Neural cell (in vitro differentiated cells): Measurements from ENCODE around the gene TSPAN1. TPM values are rescaled to one million over a fixed set of nuclear protein-coding genes. Genes with fewer than 3 reads are reported as not detected.

Experiments
- H2AFZ ChIP-seq: fragments of 200-600, 300-800 bp; sonication (generic), shearing (Covaris generic); 2 replicates; pipeline ENCODE4 v1.6.0; 2014; ENCODE audit warnings: low read depth, mild to moderate bottlenecking, antibody characterized with exemption, low read length, moderate library complexity
- H3F3A ChIP-seq: fragments of 200-600 bp; shearing (Covaris generic); 2 replicates; pipeline ENCODE4 v1.6.1; 2016; ENCODE audit warnings: mild to moderate bottlenecking, moderate library complexity, mixed read lengths, antibody characterized with exemption, low read length; ENCODE audit not compliant: insufficient read depth, poor library complexity, severe bottlenecking
- H3K27ac ChIP-seq: fragments of 200-600, 300-800 bp; sonication (generic), shearing (Covaris generic); 2 replicates; pipeline ENCODE4 v1.5.1; 2014; ENCODE audit warnings: mild to moderate bottlenecking, low read length, moderate library complexity
- H3K27me3 ChIP-seq: fragments of 300-800, 200-600 bp; sonication (generic), shearing (Covaris generic); 2 replicates; pipeline ENCODE4 v1.6.0; 2014; ENCODE audit warnings: mild to moderate bottlenecking, low read depth, low read length, moderate library complexity; ENCODE audit not compliant: insufficient read depth
- H3K36me3 ChIP-seq: fragments of 300-800, 200-600 bp; sonication (generic), shearing (Covaris generic); 2 replicates; pipeline ENCODE4 v1.5.1; 2014; ENCODE audit warnings: mild to moderate bottlenecking, antibody characterized with exemption, low read length, moderate library complexity; ENCODE audit not compliant: insufficient read depth
- H3K4me2 ChIP-seq: fragments of 300-800, 200-600 bp; sonication (generic), shearing (Covaris generic); 2 replicates; pipeline ENCODE4 v1.6.0; 2014; ENCODE audit warnings: mild to moderate bottlenecking, low read length
- H3K4me3 ChIP-seq: fragments of 300-800, 200-600 bp; sonication (generic), shearing (Covaris generic); 2 replicates; pipeline ENCODE4 v1.5.1; 2014; ENCODE audit warnings: mild to moderate bottlenecking, low read length, moderate library complexity
- H3K79me2 ChIP-seq: fragments of 200-600 bp; shearing (Covaris generic); replicated peaks from 2 replicates; pipeline ENCODE4 v1.6.0; 2014; ENCODE audit warnings: mild to moderate bottlenecking, low read length, moderate library complexity; ENCODE audit not compliant: insufficient read depth
- H3K9ac ChIP-seq: fragments of 300-800, 200-600 bp; sonication (generic), shearing (Covaris generic); 2 replicates; pipeline ENCODE4 v1.6.1; 2016; ENCODE audit warnings: mild to moderate bottlenecking, low read length, mixed read lengths
- H3K9me2 ChIP-seq: fragments of 200-600 bp; shearing (Covaris generic); 2 replicates; pipeline ENCODE4 v1.6.1; 2016; ENCODE audit warnings: mild to moderate bottlenecking, low read length, mixed read lengths; ENCODE audit not compliant: insufficient read depth
- H3K9me3 ChIP-seq: fragments of 200-600, 300-800 bp; sonication (generic), shearing (Covaris generic); 2 replicates; pipeline ENCODE4 v1.6.1; 2016; ENCODE audit warnings: mild to moderate bottlenecking, mixed run types, low read length, moderate library complexity, mixed read lengths
- H4K20me1 ChIP-seq: fragments of 200-600 bp; shearing (Covaris generic); 2 replicates; pipeline ENCODE4 v1.6.1; 2016; ENCODE audit warnings: mild to moderate bottlenecking, mixed run types; ENCODE audit not compliant: insufficient read depth
- CTCF ChIP-seq: fragments of 450-650 bp; IDR thresholded peaks from 2 replicates; pipeline ENCODE4 v1.5.1; 2014; ENCODE audit warnings: antibody characterized with exemption, mild to moderate bottlenecking, moderate library complexity; ENCODE audit not compliant: poor library complexity, severe bottlenecking
- EP300 ChIP-seq: fragments of 450-650 bp; conservative IDR thresholded peaks from 2 replicates; pipeline ENCODE4 v1.6.1; 2014; ENCODE audit warnings: antibody characterized with exemption, mild to moderate bottlenecking, moderate library complexity; ENCODE audit not compliant: poor library complexity, severe bottlenecking
- EZH2 ChIP-seq: fragments of 200-600, 300-800 bp; shearing (Covaris generic), sonication (generic); IDR thresholded peaks from 2 replicates; pipeline ENCODE4 v1.6.1; 2014; ENCODE audit warnings: antibody characterized with exemption, low read length, borderline replicate concordance, mild to moderate bottlenecking; ENCODE audit not compliant: insufficient read depth, poor library complexity, severe bottlenecking
- MXI1 ChIP-seq: fragments of 450-650 bp; conservative IDR thresholded peaks from 2 replicates; pipeline ENCODE4 v1.6.1; 2014; ENCODE audit warnings: antibody characterized with exemption, mild to moderate bottlenecking; ENCODE audit not compliant: poor library complexity, severe bottlenecking
- POLR2AphosphoS5 ChIP-seq: IDR thresholded peaks from 2 replicates; pipeline ENCODE4 v1.6.1; 2012
- RAD21 ChIP-seq: fragments of 450-650 bp; conservative IDR thresholded peaks from 2 replicates; pipeline ENCODE4 v1.6.1; 2014; ENCODE audit warnings: antibody characterized with exemption, mild to moderate bottlenecking, moderate library complexity
- REST ChIP-seq: IDR thresholded peaks from 2 replicates; pipeline ENCODE4 v1.6.1; 2012; ENCODE audit warnings: borderline replicate concordance
- SMC3 ChIP-seq: fragments of 450-650 bp; conservative IDR thresholded peaks from 2 replicates; pipeline ENCODE4 v1.6.1; 2014; ENCODE audit warnings: antibody characterized with exemption, mild to moderate bottlenecking, moderate library complexity; ENCODE audit not compliant: poor library complexity
- TAF1 ChIP-seq: IDR thresholded peaks from 2 replicates; pipeline ENCODE4 v1.6.1; 2012; ENCODE audit warnings: low read depth
- polyA plus RNA-seq: library from polyadenylated mRNA; depleted of rRNA; stranded (reverse); fragments of >200 nt; gene quantifications from 2 replicates; pipeline ENCODE4 v1.2.3, GENCODE V29; 2014

The TSPAN1 gene
- polyA plus RNA-seq, 1 donor from 2014 or later, result 0.62 TPM

GRCh38 chr1:46169811-46170454 is 5.0 kb upstream of the TSPAN1 start:
- H3K36me3 ChIP-seq, result no peaks in the 10 kb centered on the region
- H3K9me3 ChIP-seq, result no peaks in the 10 kb centered on the region
- H3K4me3 ChIP-seq, result no peak overlapping the region
- H3K79me2 ChIP-seq, result no peaks in the 10 kb centered on the region
- no peak overlapping the region for H3K9ac ChIP-seq
- no peaks in the 10 kb centered on the region for H4K20me1 ChIP-seq
- no peak overlapping the region for H2AFZ ChIP-seq
- H3K4me2 ChIP-seq, result no peak overlapping the region
- no peak overlapping the region for H3K27ac ChIP-seq
- no peaks in the 10 kb centered on the region for H3F3A ChIP-seq
- H3K9me2 ChIP-seq, result no peaks in the 10 kb centered on the region
- H3K27me3 ChIP-seq, result no peaks in the 10 kb centered on the region
- no peak for TF ChIP-seq POLR2AphosphoS5
- TF ChIP-seq EZH2, result no peak
- no peak for TF ChIP-seq CTCF
- TF ChIP-seq EP300, result no peak
- TF ChIP-seq RAD21, result no peak
- TF ChIP-seq TAF1, result no peak
- no peak for TF ChIP-seq MXI1
- TF ChIP-seq SMC3, result no peak
- no peak for TF ChIP-seq REST

GRCh38 chr1:46171351-46171750 is 3.5 kb upstream of the TSPAN1 start:
- no peak overlapping the region for H2AFZ ChIP-seq
- no peaks in the 10 kb centered on the region for H4K20me1 ChIP-seq
- no peak overlapping the region for H3K4me3 ChIP-seq
- H3K27me3 ChIP-seq, result no peaks in the 10 kb centered on the region
- H3K9me2 ChIP-seq, result no peaks in the 10 kb centered on the region
- TF ChIP-seq TAF1, result no peak
- TF ChIP-seq REST, result no peak
- TF ChIP-seq MXI1, result no peak
- no peak for TF ChIP-seq RAD21
- no peak for TF ChIP-seq SMC3
- TF ChIP-seq POLR2AphosphoS5, result no peak
- TF ChIP-seq CTCF, result no peak
- no peak for TF ChIP-seq EZH2
- TF ChIP-seq EP300, result no peak
- H3F3A ChIP-seq, result no peaks in the 10 kb centered on the region
- H3K9ac ChIP-seq, result no peak overlapping the region
- no peaks in the 10 kb centered on the region for H3K36me3 ChIP-seq
- no peaks in the 10 kb centered on the region for H3K79me2 ChIP-seq
- H3K27ac ChIP-seq, result no peak overlapping the region
- H3K9me3 ChIP-seq, result no peaks in the 10 kb centered on the region
- H3K4me2 ChIP-seq, result no peak overlapping the region
